Stimulated activated CD8-positive, alpha-beta memory T cell treated with anti-CD3 and anti-CD28 coated beads, Interleukin-15, amount 100 ng/mL, for 1 hour (primary cell): ENCODE measurements around the gene PFDN6.
"Not testable (repeated sequence)": the region's sequence is repeated elsewhere in the genome, so short reads cannot be mapped to it uniquely, and the experiment has no call there.

Experiments used
- DNase-seq: peaks from one replicate; pipeline ENCODE4 v3.0.0-alpha.2; 2020; ENCODE audit warnings: low read depth

The PFDN6 gene

GRCh38 chr6:33273924-33274902 is 15.2 kb upstream of the PFDN6 start:
- DNase-seq, result no peak

- DNase-seq, result not testable (repeated sequence)
These were observed 13.4 kb upstream of the PFDN6 start for GRCh38 chr6:33275795-33276580.

DNA sequence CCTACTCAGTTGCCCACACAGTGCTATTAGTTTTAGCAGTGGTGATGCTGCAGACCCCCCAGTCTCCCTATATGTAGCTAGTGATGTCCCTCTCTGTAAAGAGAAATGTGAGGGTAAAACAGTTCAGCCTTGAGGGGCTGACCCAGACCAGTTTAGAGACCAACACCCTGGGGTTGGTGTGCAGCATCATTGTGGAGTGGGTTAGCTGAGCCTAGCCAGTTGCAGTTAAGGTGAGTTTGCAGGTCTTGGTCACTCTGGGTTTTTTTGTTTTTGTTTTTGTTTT is 12.9 kb upstream of the PFDN6 start:
- DNase-seq, result no peak

DNA sequence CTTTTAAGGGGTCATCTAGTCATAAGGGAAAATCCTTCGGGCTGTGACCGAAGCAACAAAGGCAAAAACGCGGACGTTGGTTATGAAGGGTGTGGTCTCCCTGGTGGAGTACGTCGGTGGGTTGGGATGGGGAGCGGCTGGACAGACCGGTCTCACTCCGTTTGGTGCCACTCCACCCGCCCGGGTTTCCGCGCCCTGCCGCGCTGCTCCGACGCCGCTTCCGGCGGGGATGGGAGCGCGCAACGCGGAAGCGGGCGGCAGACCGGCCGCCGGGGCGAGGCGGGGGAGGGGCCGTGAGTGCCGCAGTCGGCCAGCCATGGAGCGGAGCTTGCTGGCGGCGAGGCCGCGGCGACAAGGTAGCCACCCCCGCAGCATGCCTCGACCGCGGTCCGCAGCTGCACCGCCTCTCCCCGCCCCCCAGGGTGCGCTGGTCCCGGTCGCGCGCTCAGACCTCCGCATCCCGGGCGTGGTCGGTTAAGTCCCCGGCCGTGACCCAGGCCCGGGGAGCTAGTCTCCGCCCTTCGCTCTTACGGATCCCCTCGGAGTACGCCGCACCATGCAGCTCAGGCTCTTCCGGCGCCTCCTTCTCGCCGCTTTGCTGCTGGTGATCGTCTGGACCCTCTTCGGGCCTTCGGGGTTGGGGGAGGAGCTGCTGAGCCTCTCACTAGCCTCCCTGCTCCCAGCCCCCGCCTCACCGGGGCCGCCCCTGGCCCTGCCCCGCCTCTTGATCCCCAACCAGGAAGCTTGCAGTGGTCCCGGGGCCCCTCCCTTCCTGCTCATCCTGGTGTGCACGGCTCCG is 12.3 kb upstream of the PFDN6 start, which contains the start of gene B3GALT4:
Gene B3GALT4 (plus strand): TSS at position 260 of the 799 bp plus-strand sequence. CDS start 297 bp downstream, at position 557.
- no peak for DNase-seq

GRCh38 chr6:33277663-33278391 is 11.6 kb upstream of the PFDN6 start:
- DNase-seq, result no peak

DNA sequence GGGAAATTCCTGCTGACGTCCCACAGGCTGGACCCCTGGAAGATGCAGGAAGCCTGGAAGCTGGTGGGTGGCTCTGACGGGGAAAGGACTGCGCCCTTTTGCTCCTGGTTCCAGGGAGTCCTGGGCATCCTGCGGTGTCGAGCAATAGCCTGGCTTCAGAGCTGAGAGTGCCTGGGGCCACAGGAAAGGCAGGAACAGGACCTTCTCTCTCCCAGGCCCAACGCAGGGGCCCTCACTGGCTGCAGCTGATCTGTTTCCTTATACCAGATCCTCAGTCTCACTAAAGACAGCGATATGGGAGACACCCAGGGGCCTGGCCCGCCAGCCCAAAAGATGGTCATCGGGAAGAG is 11.0 kb upstream of the PFDN6 start:
- DNase-seq, result no peak

- DNase-seq, result no peak
These were observed 10.6 kb upstream of the PFDN6 start for GRCh38 chr6:33278810-33279209.

DNA sequence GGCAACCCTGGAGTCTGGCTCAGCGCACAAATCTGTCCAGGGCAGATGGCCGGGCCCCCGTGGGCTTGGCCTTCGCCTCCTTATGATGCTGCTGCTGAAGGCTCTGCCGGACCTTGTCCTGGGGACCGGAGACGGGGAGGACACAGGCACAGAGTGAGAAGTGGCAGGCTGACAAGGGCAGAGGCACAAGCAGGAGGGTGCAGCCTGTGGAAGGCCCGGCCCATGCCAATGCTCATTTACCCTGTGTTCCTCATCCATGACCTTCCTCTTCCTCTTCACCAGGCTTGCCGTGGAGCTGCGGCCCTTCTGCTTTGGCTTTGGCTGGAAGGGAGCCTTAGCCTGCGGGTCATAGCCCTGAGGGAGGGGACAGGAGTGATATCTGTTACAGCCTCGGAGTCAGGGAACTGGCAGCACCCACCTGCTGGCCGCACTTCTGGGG is 10.1 kb upstream of the PFDN6 start:
- DNase-seq, result no peak

GRCh38 chr6:33279971-33280511 is 9.4 kb upstream of the PFDN6 start:
- DNase-seq, result no peak

DNA sequence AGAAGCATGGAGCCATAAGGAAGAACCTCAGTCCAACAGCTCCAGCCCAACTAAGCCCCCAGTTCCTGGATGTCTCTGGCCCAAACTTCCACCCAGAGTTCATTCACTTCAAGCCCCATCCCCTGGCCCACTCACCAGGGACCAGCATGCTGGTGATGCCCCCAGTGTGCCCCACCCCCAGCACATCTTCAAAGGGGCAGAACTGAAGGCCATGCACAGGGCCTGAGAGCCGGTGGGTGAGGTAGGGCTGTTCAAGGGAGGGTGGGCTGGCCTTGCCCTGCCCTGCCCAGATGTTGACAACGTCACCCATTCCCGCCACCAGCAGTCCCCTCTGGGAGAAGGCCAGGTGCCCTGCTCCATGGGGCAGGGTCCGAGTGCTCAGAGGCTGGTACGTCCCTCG is 8.9 kb upstream of the PFDN6 start:
- DNase-seq, result no peak

DNA sequence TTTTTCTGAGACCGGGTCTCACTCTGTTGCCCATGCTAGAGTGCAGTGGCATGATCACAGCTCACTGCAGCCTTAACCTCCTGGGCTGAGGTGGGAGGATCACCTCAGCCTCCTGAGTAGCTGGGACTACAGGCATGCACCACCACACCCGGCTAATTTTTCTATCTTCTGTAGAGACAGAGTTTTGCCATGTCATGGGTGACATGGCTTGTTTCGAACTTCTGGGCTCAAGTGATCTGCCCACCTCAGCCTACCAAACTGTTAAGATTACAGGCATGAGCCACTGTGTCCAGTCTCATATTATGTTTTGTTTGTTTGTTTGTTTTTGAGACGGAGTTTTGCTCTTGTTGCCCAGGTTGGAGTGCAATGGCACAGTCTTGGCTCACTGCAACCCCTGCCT is 4.2 kb upstream of the PFDN6 start:
- DNase-seq, result not testable (repeated sequence)

DNA sequence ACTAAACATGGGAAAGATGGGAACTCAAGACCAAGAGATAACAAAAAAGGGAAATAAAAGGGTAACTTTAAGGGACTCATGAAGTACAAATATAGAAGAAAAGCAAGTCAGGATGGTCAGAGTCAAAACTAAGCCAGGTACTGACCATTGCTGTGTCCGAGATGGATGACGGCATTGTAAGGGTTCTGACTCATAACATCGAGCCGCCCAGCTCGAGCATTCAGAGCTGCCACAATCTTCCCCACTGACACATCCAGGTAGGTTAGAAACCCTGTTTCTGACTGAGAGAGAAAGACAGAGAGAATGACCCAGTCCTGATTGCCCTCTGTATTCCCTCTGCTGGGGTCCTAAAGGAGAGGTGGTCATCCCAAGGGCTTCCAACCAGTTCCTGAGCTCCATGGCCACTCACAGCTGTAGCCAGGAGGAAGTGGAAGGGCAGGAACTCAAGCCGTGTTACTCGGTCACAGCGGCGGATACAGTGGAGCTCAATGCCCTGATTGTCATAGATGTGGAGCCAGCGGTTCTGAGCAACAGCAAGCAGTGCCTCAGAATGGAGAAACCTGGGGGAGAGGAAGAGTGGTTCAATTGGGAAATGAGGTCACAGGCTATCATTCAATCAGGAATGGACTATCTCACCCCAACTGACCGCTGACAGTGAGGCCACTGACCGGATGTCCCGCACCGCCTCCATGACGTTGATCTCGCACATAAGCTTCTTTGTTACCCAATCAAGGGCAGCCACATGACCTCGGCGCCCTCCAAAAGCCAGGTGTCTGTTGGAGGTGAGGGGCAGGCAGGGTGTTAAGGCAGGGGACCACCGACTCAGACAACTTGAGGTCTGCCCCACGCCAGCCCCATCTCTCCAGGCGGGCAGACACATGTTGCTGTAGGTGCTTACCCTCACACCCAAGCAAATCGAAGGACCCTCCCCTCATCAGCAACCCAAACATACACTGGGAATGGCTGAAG is 2.2 kb upstream of the PFDN6 start:
- DNase-seq, result no peak

- DNase-seq, result no peak
These were observed 1.1 kb upstream of the PFDN6 start for GRCh38 chr6:33288141-33288920.

GRCh38 chr6:33289784-33290315 is 449 bp downstream of the PFDN6 start:
- no peak for DNase-seq

- no peak for DNase-seq
These were observed 1.1 kb downstream of the PFDN6 start for GRCh38 chr6:33290459-33290858.

- DNase-seq, result no peak
These were observed 3.7 kb downstream of the PFDN6 start for GRCh38 chr6:33292996-33293682.

- no peak for DNase-seq
These were observed 4.9 kb downstream of the PFDN6 start for GRCh38 chr6:33294086-33294823.
